GM19395 (cell line): Measurements from ENCODE around the gene PPM1E.
"Not testable (repeated sequence)": the region's sequence is repeated elsewhere in the genome, so short reads cannot be mapped to it uniquely, and the experiment has no call there.

Source experiments
- ATAC-seq: cut with Tn5 transposase; IDR thresholded peaks from one replicate; pipeline ENCODE4 v1.9.1; 2021; ENCODE audit warnings: mild to moderate bottlenecking, moderate library complexity; ENCODE audit not compliant: unreplicated experiment

The PPM1E gene

GRCh38 chr17:58837699-58838098 is 82.0 kb downstream of the PPM1E start:
- ATAC-seq = no peak

GRCh38 chr17:58840820-58841612 is 85.4 kb downstream of the PPM1E start:
- ATAC-seq = no peak

DNA sequence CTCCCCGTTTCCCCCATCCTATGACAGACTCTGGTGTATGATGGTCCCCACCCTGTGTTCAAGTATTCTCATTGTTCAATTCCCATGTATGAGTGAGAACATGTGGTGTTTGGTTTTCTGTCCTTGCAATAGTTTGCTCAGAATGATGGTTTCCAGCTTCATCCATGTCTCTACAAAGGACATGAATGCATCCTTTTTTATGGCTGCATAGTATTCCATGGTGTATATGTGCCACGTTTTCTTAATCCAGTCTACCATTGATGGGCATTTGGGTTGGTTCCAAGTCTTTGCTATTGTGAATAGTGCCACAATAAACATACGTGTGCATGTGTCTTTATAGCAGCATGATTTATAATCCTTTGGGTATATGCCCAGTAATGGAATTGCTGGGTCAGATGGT is 90.8 kb downstream of the PPM1E start:
- ATAC-seq = not testable (repeated sequence)

- not testable (repeated sequence) for ATAC-seq
Measured at GRCh38 chr17:58850106-58850505, 94.5 kb downstream of the PPM1E start.

DNA sequence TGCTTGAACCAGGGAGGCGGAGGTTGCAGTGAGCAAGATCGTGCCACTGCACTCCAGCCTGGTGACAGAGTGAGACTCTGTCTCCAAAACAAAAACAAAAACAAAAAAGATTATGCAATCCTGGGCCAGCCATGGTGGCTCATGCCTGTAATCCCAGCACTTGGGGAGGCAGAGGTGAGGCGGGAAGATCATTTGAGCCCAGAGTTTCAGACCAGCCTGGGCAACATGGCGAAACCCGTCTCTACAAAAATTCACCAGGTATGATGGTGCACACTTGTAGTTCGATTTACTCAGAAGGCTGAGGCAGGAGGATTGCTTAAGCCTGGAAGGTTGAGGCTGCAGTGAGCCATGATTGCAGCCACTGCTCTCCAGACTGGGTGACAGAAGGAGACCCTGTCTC is 109.6 kb downstream of the PPM1E start:
- ATAC-seq = no peak

DNA sequence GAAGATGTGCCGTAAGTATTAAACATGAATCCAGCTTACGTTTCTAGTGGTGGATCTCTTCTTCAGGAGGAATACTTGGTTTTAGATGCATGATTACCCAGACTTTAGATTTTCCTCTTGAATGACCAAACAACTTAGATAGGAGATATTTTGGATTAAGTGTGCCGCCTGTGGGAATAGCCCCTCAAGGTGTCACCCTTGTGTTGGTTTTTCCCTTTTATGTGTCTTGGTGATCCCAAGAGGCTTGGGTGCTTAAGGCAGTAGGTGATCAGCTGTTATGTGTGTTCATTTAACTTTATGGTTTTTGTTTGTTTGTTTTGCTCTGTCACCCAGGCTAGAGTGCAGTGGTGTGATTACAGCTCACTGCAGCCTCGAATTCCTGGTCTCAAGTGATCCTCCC is 115.1 kb downstream of the PPM1E start:
- no peak for ATAC-seq

DNA sequence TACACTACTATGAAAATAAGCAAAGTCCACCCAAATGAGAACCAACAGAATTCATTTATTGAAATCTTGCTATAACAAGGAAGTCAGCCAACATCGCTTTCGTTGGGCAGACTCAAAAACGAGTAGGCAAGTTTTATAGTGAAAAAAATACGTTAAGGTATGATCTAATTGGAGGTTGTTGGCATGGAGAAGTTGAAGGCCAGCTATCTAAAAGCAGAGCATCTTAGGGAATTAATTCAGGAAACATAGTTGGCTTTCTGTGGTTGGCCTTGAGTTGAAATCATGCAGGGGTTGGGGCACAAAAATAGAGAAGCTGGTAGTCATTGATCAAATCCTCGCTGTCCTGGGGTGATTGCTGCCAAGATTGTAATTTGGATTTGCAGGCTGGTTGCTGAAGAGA is 118.3 kb downstream of the PPM1E start:
- ATAC-seq = no peak

GRCh38 chr17:58875261-58875660 is 119.6 kb downstream of the PPM1E start:
- no peak for ATAC-seq

- ATAC-seq = no peak
Measured at GRCh38 chr17:58884161-58884560, 128.5 kb downstream of the PPM1E start.

GRCh38 chr17:58886514-58886913 is 130.9 kb downstream of the PPM1E start:
- no peak for ATAC-seq

GRCh38 chr17:58889928-58890327 is 134.3 kb downstream of the PPM1E start:
- no peak for ATAC-seq

- no peak for ATAC-seq
Measured at GRCh38 chr17:58899191-58899590, 143.5 kb downstream of the PPM1E start.

DNA sequence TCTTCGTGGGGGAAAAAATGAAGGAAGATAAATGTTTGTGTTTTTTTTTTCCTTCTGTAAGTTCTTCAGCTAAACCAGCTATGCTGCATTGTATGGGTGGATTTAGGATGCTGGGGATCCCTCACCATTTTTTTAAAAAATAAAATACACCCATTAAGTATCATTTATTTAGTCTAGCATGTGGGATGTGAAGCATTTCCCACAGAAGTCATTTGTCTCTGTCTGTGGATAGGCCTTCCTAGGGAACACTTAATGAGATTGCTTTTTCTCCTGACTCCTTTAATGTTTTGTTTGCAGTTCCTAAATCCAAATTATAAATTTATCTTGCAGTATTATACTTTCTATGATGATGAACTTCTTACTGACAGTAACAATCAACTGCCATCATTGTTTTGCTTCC is 146.7 kb downstream of the PPM1E start:
- ATAC-seq = no peak

DNA sequence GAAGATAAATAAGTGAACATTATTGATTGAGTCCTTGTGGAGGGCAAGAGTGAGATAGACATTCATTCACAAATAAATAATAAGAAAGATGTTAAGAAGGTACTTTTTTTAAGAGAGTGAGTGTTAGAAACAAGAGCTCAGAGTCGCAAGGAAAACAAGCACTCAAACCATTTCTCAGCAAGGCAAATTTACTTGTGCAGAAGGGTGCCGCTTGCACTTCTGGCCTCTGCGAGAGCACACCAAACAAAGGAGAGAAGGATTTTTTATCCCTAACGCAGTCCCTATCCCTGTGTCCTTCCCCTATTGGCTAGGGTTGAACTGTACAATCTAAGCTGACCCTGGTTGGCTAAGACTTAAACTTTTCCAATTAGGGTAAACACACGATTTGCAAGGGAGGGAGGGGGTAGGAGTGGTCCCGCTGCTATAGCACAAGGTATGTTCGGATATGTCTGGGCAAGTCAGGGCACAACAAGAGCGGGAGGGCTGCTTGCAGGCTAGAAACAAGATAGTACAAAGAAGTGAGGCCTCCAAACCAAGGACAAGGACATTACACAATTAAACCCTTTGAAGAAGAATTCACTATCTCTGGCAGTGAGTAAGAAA is 156.2 kb downstream of the PPM1E start:
- no peak for ATAC-seq

DNA sequence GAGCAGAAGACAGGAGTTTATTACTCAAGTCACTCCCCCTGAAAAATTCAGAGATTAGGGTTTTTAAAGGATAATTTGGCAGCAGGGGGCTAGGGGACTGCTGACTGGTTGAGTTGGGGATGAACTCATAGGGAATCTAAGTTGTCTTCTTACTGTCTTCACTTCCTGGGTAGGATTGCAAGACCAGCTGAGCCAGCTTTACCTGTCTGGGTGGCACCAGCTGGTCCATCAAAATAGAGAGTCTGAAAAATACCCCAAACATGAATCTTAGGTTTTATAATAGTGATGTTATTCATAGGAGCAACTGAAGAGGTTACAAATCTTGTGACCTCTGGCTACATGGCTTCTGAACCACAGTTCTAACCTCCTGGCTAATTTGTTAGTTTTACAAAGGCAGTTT is 157.9 kb downstream of the PPM1E start:
- no peak for ATAC-seq

DNA sequence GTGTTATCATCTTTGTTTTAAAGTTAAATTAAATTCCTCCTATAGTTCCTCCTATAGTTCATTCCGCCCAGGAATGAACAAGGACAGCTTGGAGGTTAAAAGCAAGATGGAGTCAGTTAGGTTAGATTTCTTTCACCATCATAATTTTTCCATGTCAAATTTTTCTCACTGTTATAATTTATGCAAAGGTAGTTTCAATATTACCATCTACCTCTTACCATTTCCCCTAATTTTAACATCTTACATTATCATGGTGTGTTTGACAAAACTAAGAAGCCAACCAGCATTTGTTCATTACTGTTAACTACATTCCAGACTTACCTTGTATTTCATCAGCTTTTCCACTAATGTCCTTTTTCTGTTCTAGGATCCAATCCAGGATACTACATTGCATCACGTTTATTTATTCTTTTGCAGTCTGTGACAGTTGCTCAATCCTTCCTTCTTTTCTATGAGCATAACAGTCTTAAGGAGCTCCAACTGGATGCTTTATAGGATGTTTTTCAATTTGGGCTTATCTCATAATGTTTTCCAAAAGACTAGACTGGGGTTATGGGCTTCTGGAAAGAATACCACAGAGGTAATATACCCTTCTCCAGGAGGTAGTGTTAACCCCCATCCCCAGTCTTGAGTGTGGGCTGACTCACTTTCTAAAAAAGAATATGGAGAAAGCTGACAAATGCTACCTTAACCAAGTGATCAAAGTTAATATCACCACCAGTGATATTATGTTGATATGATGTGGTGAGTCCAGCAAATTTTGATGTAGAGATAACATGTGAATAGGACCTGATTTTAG is 158.5 kb downstream of the PPM1E start:
- ATAC-seq = no peak

DNA sequence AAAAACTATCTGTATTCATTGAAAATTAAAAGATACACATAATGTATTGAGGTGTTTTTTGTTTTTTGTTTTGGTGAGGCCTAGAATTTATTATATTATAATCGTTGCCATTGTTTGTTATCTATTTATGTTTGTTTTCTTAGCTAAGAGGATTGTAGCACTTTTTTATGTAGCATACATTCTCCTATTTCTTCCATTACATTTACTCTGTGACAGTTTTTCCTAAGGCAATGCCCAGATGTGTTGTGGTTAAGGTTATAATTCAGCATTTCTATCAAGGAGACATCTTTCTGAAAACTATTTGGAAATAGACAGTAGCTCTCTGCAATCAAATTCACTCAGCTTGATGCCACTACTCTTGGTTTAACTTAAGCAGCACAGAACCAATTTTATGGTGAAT is 161.6 kb downstream of the PPM1E start:
- ATAC-seq = no peak

GRCh38 chr17:58918072-58918471 is 162.4 kb downstream of the PPM1E start:
- ATAC-seq = no peak

DNA sequence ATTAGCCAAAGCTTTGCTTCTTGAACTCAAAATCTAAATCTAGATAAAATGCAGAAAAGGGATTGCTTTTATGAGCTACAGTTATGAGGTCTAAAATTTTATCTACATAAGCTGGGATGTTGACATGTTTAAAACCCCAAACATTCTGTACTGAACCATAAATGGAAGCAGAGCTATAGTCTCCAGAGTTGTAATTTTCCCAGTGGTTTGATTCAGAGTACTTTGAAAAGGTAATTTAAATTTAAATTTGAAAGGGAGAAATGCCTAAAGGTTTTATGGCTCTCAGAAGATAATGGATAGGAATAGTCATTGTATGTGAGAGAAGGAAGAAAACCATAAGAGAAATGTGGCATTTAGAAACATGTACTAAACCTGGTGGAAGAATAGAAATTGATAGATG is 163.2 kb downstream of the PPM1E start:
- ATAC-seq = no peak

GRCh38 chr17:58920773-58921172 is 165.1 kb downstream of the PPM1E start:
- no peak for ATAC-seq

DNA sequence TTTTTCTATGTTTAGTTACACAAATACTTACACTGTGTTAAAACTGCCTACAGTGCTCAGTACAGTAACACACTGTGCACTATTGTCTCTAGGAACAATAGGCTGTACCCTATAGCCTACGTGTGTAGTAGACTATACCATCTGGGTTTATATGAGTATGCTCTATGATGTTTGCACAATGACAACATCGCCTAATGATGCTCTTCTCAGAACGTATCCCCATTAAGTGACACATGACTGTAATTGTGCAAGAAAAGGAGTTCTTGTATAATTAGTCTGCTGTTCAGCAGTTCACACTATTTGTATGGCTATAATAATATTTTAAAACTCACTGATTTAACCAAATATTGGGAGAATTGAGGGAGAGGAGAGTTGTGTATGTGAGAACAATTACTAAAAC is 177.3 kb downstream of the PPM1E start:
- ATAC-seq = no peak

GRCh38 chr17:58936295-58936694 is 180.6 kb downstream of the PPM1E start:
- no peak for ATAC-seq
